ENCODE data around the gene UGT1A9.

The UGT1A9 gene

DNA sequence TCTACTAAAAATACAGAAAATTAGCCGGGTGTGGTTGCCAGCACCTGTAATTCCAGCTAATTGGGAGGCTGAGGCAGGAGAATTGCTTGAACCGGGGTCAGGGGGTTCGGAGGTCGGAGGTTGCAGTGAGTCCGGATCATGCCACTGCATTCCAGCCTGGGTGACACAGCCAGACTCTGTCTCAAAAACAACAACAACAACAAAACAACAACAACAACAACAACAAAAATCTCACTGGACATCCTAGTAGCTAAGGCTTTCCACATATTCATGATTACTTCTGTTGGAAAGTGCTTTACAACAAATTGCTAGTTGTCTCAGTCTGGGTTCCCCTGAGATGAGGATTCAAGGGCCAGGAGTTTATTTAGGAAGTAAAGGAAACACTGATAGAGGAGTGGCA, 102.2 kb downstream of the UGT1A9 start:
- Histone ChIP-seq H3K36me3 (ENCODE audit: control insufficient read depth, insufficient read depth, low read length) (no peaks in the 10 kb centered on the region), H3K4me1 (ENCODE audit: control insufficient read depth, insufficient read depth, low read length) (no peaks in the 10 kb centered on the region), H3K4me3 (ENCODE audit: low read length) (no peak overlapping the region), H3K9me3 (ENCODE audit: control insufficient read depth, insufficient read depth, low read length) (no peaks in the 10 kb centered on the region), H3K27me3 (ENCODE audit: control insufficient read depth, insufficient read depth, low read length) (no peaks in the 10 kb centered on the region), H3K27ac (ENCODE audit: low read length) (no peak overlapping the region)
- WGBS (ENCODE audit: insufficient coverage, insufficient read length) = no CpG with 5 or more reads among the region's 5 CpGs
- no peak for DNase-seq (ENCODE audit: low read depth, low spot score)

DNA sequence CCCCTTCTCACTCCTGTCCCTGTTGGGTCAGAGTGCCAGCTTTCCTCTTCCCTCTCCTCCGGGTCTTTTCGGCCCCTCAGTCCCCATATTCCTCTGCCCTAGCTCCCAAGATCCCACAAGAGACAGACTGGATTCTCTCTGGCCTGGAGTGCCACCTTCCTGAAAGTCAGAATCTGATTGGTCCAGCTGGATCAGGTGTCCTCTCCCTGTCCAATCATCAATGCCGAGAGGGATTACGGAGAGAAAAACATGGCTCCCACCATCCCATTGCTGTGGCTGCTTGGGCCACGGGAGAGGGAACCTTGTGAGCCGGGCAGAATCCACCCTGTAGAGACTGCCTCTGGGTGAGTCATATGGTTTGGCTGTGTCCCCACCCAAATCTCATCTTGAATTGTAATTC, 103.7 kb downstream of the UGT1A9 start:
- H3K36me3 ChIP-seq (ENCODE audit: control insufficient read depth, insufficient read depth, low read length) = no peaks in the 10 kb centered on the region
- H3K4me1 ChIP-seq (ENCODE audit: control insufficient read depth, insufficient read depth, low read length) = no peaks in the 10 kb centered on the region
- no peaks in the 10 kb centered on the region for H3K27me3 ChIP-seq (ENCODE audit: control insufficient read depth, insufficient read depth, low read length)
- no peak overlapping the region for H3K27ac ChIP-seq (ENCODE audit: low read length)
- H3K4me3 ChIP-seq (ENCODE audit: low read length) = no peak overlapping the region
- H3K9me3 ChIP-seq (ENCODE audit: control insufficient read depth, insufficient read depth, low read length) = no peaks in the 10 kb centered on the region
- DNase-seq (ENCODE audit: low read depth, low spot score) = no peak
- WGBS (ENCODE audit: insufficient coverage, insufficient read length) = no CpG with 5 or more reads among the region's 6 CpGs

DNA sequence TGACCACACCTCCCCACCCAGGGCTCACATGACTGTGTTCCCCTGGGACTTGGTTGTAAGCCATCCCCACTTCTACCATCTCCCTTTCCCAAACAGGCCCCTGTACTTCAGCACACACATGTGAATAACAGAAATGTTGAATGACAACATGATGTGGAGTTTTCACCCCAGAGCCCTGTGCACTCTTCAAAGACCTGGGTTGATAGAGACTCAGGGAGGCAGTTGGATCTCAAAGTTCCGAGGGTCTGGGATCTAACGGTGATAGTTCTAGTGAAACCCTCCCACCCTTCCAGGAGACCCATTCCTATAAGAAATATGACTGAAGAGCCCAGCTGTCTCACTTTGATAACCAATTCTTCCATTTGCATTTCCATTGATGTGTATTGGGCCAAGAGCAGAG, 106.3 kb downstream of the UGT1A9 start, which contains the start of gene MROH2A:
Gene MROH2A (plus strand): TSS at position 301 of the 400 bp plus-strand sequence. CDS start 1,029 bp downstream, outside the sequence.
- no peaks in the 10 kb centered on the region for H3K36me3 ChIP-seq (ENCODE audit: control insufficient read depth, insufficient read depth, low read length)
- no peak within 1 kb of the TSS for H3K27ac ChIP-seq (ENCODE audit: low read length)
- no peaks in the 10 kb centered on the region for H3K9me3 ChIP-seq (ENCODE audit: control insufficient read depth, insufficient read depth, low read length)
- WGBS (ENCODE audit: insufficient coverage, insufficient read length) = no CpG with 5 or more reads among the region's 2 CpGs
- H3K4me3 ChIP-seq (ENCODE audit: low read length) = no peak within 1 kb of the TSS
- no peak for DNase-seq (ENCODE audit: low read depth, low spot score)
- H3K27me3 ChIP-seq (ENCODE audit: control insufficient read depth, insufficient read depth, low read length) = no peaks in the 10 kb centered on the region
- H3K4me1 ChIP-seq (ENCODE audit: control insufficient read depth, insufficient read depth, low read length) = no peaks in the 10 kb centered on the region

DNA sequence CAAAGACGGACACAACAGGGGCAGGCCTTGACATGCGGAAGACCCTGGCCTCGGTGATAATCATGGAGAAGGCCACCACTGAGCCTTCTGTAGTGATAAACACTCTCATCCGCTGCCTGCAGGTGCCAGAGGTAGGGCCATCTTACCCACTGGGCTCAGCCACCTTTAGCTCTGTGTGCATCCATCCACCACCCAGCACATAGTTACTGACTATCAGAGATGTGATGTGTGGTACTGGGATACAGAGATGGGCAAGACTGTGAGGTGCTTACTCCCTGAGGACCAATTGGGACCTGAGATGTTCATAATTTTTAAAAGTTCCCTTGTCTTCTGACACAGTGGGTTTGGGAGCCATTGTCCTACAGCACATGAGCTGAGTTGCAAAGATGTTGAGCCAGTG, 108.0 kb downstream of the UGT1A9 start:
- no peak for DNase-seq (ENCODE audit: low read depth, low spot score)
- no CpG with 5 or more reads among the region's 4 CpGs for WGBS (ENCODE audit: insufficient coverage, insufficient read length)
- Histone ChIP-seq H3K4me1 (ENCODE audit: control insufficient read depth, insufficient read depth, low read length) (no peaks in the 10 kb centered on the region), H3K27me3 (ENCODE audit: control insufficient read depth, insufficient read depth, low read length) (no peaks in the 10 kb centered on the region), H3K9me3 (ENCODE audit: control insufficient read depth, insufficient read depth, low read length) (no peaks in the 10 kb centered on the region), H3K27ac (ENCODE audit: low read length) (no peak overlapping the region), H3K36me3 (ENCODE audit: control insufficient read depth, insufficient read depth, low read length) (no peaks in the 10 kb centered on the region), H3K4me3 (ENCODE audit: low read length) (no peak overlapping the region)

DNA sequence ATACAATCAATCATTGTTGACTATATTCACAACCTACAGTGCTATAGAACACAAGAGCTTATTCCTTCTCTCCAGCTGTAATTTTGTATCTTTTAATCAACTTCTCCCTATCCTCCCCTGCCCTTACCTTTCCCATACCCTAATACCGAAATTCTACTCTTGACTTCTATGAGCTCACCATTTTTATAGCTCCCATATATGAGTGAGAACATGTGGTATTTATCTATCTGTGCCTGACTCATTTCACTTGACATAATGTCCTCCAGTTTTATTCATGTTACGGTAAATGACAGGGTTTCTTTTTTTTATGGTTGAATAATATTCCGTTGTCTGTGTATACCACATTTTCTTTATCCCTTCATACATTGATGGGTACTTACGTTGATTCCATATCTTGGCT, 109.1 kb downstream of the UGT1A9 start:
- Histone ChIP-seq H3K27me3 (ENCODE audit: control insufficient read depth, insufficient read depth, low read length) (no peaks in the 10 kb centered on the region), H3K9me3 (ENCODE audit: control insufficient read depth, insufficient read depth, low read length) (no peaks in the 10 kb centered on the region), H3K4me1 (ENCODE audit: control insufficient read depth, insufficient read depth, low read length) (no peaks in the 10 kb centered on the region), H3K36me3 (ENCODE audit: control insufficient read depth, insufficient read depth, low read length) (no peaks in the 10 kb centered on the region), H3K27ac (ENCODE audit: low read length) (no peak overlapping the region), H3K4me3 (ENCODE audit: low read length) (no peak overlapping the region)
- DNase-seq (ENCODE audit: low read depth, low spot score) = no peak
- 100% methylated on average over 1 of the region's 4 CpGs for WGBS (ENCODE audit: insufficient coverage, insufficient read length)

DNA sequence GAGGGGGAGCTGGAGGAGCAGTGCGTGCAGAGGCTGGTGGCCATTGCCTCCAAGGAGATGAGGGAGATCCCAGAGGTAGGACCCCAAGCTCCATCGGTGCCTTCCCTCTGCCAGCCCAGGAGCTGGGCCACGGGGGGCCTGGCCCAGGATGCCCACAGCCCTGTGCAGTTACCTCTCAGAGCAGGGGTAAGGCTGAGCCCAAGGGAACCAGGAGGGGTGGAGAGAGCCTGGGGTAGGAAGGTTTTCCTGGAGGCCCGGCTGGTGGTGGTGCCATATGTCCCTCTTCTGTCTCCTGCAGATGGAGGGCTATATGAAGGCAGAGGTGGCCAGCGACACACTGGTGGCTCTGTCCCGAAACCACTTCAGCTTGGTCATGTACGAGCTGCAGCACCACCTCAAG, 117.9 kb downstream of the UGT1A9 start:
- WGBS (ENCODE audit: insufficient coverage, insufficient read length) = no CpG with 5 or more reads among the region's 7 CpGs
- Histone ChIP-seq H3K27me3 (ENCODE audit: control insufficient read depth, insufficient read depth, low read length) (no peaks in the 10 kb centered on the region), H3K27ac (ENCODE audit: low read length) (no peak overlapping the region), H3K4me1 (ENCODE audit: control insufficient read depth, insufficient read depth, low read length) (no peaks in the 10 kb centered on the region), H3K9me3 (ENCODE audit: control insufficient read depth, insufficient read depth, low read length) (no peaks in the 10 kb centered on the region), H3K4me3 (ENCODE audit: low read length) (no peak overlapping the region), H3K36me3 (ENCODE audit: control insufficient read depth, insufficient read depth, low read length) (0 out of 2 replicates have a peak, but pooled peaks cover 3% of the 10 kb centered on the region)
- DNase-seq (ENCODE audit: low read depth, low spot score) = no peak

DNA sequence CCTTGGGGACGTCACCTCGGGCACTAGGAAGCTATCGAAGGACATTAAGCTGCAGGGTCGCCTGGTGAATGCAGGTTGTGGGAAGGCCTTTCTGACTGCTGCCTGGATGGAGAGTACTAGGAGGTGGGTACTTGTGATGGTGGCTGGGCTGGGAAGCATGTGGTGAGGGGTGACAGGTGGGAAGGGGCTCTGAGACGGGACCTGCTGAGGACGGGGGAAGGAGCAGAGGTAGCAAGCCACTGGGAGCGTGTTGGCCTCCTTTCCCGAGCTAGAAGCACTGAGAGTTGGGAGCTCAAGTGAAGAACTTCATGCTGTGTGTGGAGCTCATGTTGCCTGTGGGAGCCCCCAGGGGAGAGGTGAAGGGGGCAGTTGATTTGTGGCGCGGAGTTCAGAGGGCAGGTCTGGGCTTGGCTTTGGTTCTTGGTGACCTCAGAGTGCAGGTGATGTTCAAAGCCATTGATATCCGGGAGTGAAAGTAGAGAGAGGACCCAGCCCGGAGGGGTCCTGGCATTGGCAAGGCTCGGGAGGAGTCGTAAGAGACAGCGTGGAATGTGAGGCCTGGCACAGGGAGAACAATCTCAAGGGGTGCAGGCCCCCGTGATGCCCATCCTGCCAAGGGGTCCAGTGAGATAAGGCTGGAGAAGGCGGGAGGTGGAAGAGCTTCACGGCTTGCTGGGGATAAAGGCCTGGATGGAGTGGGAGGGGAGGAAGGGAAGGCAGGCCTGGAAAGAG, 119.6 kb downstream of the UGT1A9 start:
- Histone ChIP-seq H3K27me3 (ENCODE audit: control insufficient read depth, insufficient read depth, low read length) (no peaks in the 10 kb centered on the region), H3K36me3 (ENCODE audit: control insufficient read depth, insufficient read depth, low read length) (0 out of 2 replicates have a peak, but pooled peaks cover 3% of the 10 kb centered on the region), H3K9me3 (ENCODE audit: control insufficient read depth, insufficient read depth, low read length) (no peaks in the 10 kb centered on the region), H3K4me1 (ENCODE audit: control insufficient read depth, insufficient read depth, low read length) (no peaks in the 10 kb centered on the region), H3K4me3 (ENCODE audit: low read length) (no peak overlapping the region), H3K27ac (ENCODE audit: low read length) (no peak overlapping the region)
- no peak for DNase-seq (ENCODE audit: low read depth, low spot score)
- WGBS (ENCODE audit: insufficient coverage, insufficient read length) = no CpG with 5 or more reads among the region's 18 CpGs

DNA sequence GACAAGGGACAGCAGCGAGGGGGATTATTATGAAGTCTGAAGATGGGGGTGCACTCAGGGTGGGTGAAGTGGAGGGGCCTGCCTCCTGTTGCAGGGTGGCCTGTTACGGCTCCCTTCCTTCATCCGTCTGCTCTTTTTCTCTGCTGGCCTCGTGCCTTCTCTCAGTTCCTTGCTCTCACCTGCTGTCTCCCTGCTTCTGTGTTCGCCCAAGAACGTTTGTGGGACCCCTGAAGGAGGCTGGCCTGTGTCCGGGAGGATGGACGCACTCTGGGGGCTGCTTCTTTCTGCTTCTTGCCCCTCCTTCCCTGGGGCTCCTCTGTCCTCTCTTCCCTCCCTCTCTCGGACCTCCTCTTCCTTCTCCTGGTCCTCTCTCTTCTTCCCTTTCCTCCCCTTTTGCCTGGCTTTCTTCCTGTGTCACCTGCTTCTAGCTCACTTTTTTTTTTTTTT, 120.2 kb downstream of the UGT1A9 start:
- Histone ChIP-seq H3K27me3 (ENCODE audit: control insufficient read depth, insufficient read depth, low read length) (no peaks in the 10 kb centered on the region), H3K4me1 (ENCODE audit: control insufficient read depth, insufficient read depth, low read length) (no peaks in the 10 kb centered on the region), H3K4me3 (ENCODE audit: low read length) (no peak overlapping the region), H3K36me3 (ENCODE audit: control insufficient read depth, insufficient read depth, low read length) (0 out of 2 replicates have a peak, but pooled peaks cover 3% of the 10 kb centered on the region), H3K27ac (ENCODE audit: low read length) (no peak overlapping the region), H3K9me3 (ENCODE audit: control insufficient read depth, insufficient read depth, low read length) (no peaks in the 10 kb centered on the region)
- no CpG with 5 or more reads among the region's 9 CpGs for WGBS (ENCODE audit: insufficient coverage, insufficient read length)
- no peak for DNase-seq (ENCODE audit: low read depth, low spot score)

DNA sequence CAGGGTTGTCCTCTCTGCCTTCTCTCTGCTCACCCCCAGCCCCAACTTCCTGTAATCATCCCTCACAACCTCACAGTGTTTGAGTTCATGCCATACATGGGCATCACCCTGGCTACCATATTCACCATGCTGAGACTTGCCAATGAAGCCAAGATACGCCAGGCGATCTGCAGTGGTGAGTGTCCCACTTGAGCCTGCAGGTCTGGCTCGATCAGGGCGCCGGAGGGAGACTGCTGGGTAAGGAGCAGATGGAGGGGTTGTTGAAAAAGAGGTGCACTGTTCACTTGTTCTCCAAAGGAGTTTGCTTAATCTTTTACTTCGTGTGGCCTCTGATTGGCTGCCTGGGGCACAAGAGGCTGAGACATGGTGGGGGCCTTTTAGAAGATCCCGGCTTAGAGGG, 121.0 kb downstream of the UGT1A9 start:
- no peak overlapping the region for H3K4me3 ChIP-seq (ENCODE audit: low read length)
- H3K36me3 ChIP-seq (ENCODE audit: control insufficient read depth, insufficient read depth, low read length) = 0 out of 2 replicates have a peak, but pooled peaks cover 3% of the 10 kb centered on the region
- no peak for DNase-seq (ENCODE audit: low read depth, low spot score)
- no CpG with 5 or more reads among the region's 7 CpGs for WGBS (ENCODE audit: insufficient coverage, insufficient read length)
- no peaks in the 10 kb centered on the region for H3K27me3 ChIP-seq (ENCODE audit: control insufficient read depth, insufficient read depth, low read length)
- H3K4me1 ChIP-seq (ENCODE audit: control insufficient read depth, insufficient read depth, low read length) = no peaks in the 10 kb centered on the region
- no peak overlapping the region for H3K27ac ChIP-seq (ENCODE audit: low read length)
- H3K9me3 ChIP-seq (ENCODE audit: control insufficient read depth, insufficient read depth, low read length) = no peaks in the 10 kb centered on the region

DNA sequence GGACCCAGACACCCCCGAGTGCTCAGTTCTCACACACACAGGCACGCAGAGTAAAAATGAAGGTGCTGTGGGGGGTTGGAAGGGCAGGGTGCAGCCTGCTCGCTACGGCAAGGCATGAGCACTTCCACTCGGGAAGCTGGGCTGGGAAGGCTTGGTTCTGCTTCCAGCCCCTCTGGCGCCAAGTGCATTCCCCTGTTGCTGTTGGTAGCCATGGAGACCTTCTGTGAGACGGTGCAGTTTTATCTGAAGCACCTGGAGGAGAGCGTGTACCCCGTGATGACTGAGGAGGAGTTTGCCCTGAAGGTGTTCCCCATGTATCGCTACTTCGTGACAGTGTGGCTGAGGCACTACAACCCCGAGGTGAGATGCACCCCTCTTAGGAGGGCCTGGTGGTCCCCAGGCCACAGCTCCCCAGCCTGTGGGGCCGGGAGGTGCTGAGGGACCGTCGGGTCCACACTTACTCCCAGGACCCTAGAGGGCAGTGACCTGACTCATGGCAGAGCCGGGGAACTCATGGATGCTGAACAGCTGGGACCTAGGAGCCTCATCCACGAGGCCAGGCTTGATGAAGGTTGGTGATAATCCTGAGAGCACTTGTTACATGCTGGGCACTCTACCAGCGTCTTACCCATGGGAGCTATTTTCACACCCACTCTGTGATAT, 121.9 kb downstream of the UGT1A9 start:
- H3K27ac ChIP-seq (ENCODE audit: low read length) = no peak overlapping the region
- no peaks in the 10 kb centered on the region for H3K27me3 ChIP-seq (ENCODE audit: control insufficient read depth, insufficient read depth, low read length)
- WGBS (ENCODE audit: insufficient coverage, insufficient read length) = no CpG with 5 or more reads among the region's 18 CpGs
- H3K4me1 ChIP-seq (ENCODE audit: control insufficient read depth, insufficient read depth, low read length) = no peaks in the 10 kb centered on the region
- no peak overlapping the region for H3K4me3 ChIP-seq (ENCODE audit: low read length)
- H3K36me3 ChIP-seq (ENCODE audit: control insufficient read depth, insufficient read depth, low read length) = 0 out of 2 replicates have a peak, but pooled peaks cover 3% of the 10 kb centered on the region
- DNase-seq (ENCODE audit: low read depth, low spot score) = no peak
- no peaks in the 10 kb centered on the region for H3K9me3 ChIP-seq (ENCODE audit: control insufficient read depth, insufficient read depth, low read length)

Measured in iPS DF 6.9 (cell line).